HCT116 (cell line): Measurements from ENCODE around the gene ENTPD7. TPM values are rescaled to one million over a fixed set of nuclear protein-coding genes. Genes with fewer than 3 reads are reported as not detected.

ENCODE experiments used
- ATAC-seq: fragments of 200-7000 bp; cut with Tn5 transposase; 2 replicates; pipeline ENCODE4 v1.9.1; 2020; ENCODE audit warnings: mild to moderate bottlenecking, moderate library complexity
- BruUV-seq: library from RNA; stranded (reverse); fragments of 400-500 nt; replicated peaks from 2 replicates; lab custom pipeline; 2021; lab: Mats Ljungman, UMichigan
- CTCF ChIA-PET: fragments of 300-600 bp; sonication (Branson Sonifier 250); formaldehyde crosslinking; loops from one replicate; lab custom pipeline; 2021; ENCODE audit warnings: antibody characterized with exemption; lab: Charles Lee
- POLR2A ChIA-PET: fragments of 300-600, 350-600 bp; sonication (Branson Sonifier 250); formaldehyde crosslinking; loops from one replicate; lab custom pipeline; 2021; ENCODE audit warnings: antibody characterized with exemption; lab: Charles Lee
- RAD21 ChIA-PET, 2 experiments: fragments of 300-600 bp; sonication (Branson Sonifier 250); formaldehyde crosslinking; loops; one replicate each; lab custom pipeline; 2023; ENCODE audit warnings: low total read pairs in 2 of 2; ENCODE audit not compliant: uncharacterized antibody in 2 of 2, unreplicated experiment in 2 of 2, low non-redundant PET in 1 of 2; lab: Charles Lee
- DNase-seq: peaks from one replicate; pipeline ENCODE4 v3.0.0-alpha.2; 2010; ENCODE audit warnings: low read depth, low spot score
- H2AFZ ChIP-seq: fragments of 200-600 bp; shearing (Covaris generic), sonication (generic); 2 replicates; pipeline ENCODE4 v1.6.1; 2017; ENCODE audit warnings: low read depth, mixed run types, mixed read lengths, antibody characterized with exemption, low read length; ENCODE audit not compliant: poor library complexity, severe bottlenecking
- H3K27ac ChIP-seq: 2 replicates; pipeline ENCODE4 v1.5.1; 2012; ENCODE audit warnings: low read depth, low read length
- H3K27me3 ChIP-seq: fragments of 200-600 bp; sonication (generic); 2 replicates; pipeline ENCODE4 v1.6.1; 2016; ENCODE audit warnings: mixed run types, low read length, mixed read lengths; ENCODE audit not compliant: insufficient read depth
- H3K36me3 ChIP-seq, 2 experiments: fragments of 200-500 bp in 1 of 2; fragments of 200-600 bp in 1 of 2; sonication (Bioruptor generic) in 1 of 2; sonication (generic) in 1 of 2; 2 replicates each; pipeline versions ENCODE4 v1.5.1 to v1.6.1; 2014 to 2016; ENCODE audit warnings: low read length in 2 of 2, inconsistent platforms in 1 of 2, mixed read lengths in 1 of 2, mixed run types in 1 of 2; ENCODE audit not compliant: insufficient read depth in 2 of 2, control insufficient read depth in 1 of 2
- H3K4me1 ChIP-seq, 2 experiments: fragments of 200-600 bp in 1 of 2; sonication (generic) in 1 of 2; 2 replicates each; pipeline versions ENCODE4 v1.5.1 to v1.6.1; 2012 to 2017; ENCODE audit warnings: low read length in 2 of 2, inconsistent platforms in 1 of 2, mild to moderate bottlenecking in 1 of 2, mixed read lengths in 1 of 2, mixed run types in 1 of 2, moderate library complexity in 1 of 2; ENCODE audit not compliant: insufficient read depth in 2 of 2, control insufficient read depth in 1 of 2
- H3K4me2 ChIP-seq: fragments of 200-600 bp; sonication (generic); 2 replicates; pipeline ENCODE4 v1.6.1; 2017; ENCODE audit warnings: mixed run types, low read length, mixed read lengths
- H3K4me3 ChIP-seq, 2 experiments: fragments of 200-600 bp in 1 of 2; sonication (generic) in 1 of 2; replicated peaks in 1 of 2; 2 replicates each; pipeline ENCODE4 v1.5.1; 2011 to 2016; ENCODE audit warnings: low read length in 2 of 2, control low read depth in 1 of 2, low read depth in 1 of 2, mild to moderate bottlenecking in 1 of 2, mixed read lengths in 1 of 2, mixed run types in 1 of 2
- H3K79me2 ChIP-seq: fragments of 200-600 bp; sonication (generic); 2 replicates; pipeline ENCODE4 v1.6.1; 2017; ENCODE audit warnings: mild to moderate bottlenecking, mixed run types, low read length, moderate library complexity, mixed read lengths; ENCODE audit not compliant: insufficient read depth
- H3K9ac ChIP-seq: fragments of 200-600 bp; sonication (generic); 2 replicates; pipeline ENCODE4 v1.6.1; 2016; ENCODE audit warnings: low read length, mixed read lengths
- H3K9me2 ChIP-seq: fragments of 200-600 bp; sonication (generic), shearing (Covaris generic); 2 replicates; pipeline ENCODE4 v1.6.1; 2017; ENCODE audit warnings: mixed run types, mild to moderate bottlenecking, moderate library complexity; ENCODE audit not compliant: insufficient read depth
- H3K9me3 ChIP-seq, 2 experiments: fragments of 200-500 bp in 1 of 2; fragments of 200-600 bp in 1 of 2; sonication (Bioruptor generic) in 1 of 2; sonication (generic) in 1 of 2; 2 replicates each; pipeline ENCODE4 v1.6.1; 2014 to 2017; ENCODE audit warnings: low read length in 2 of 2, mixed read lengths in 2 of 2, inconsistent platforms in 1 of 2, low read depth in 1 of 2, mild to moderate bottlenecking in 1 of 2, mixed run types in 1 of 2, moderate library complexity in 1 of 2; ENCODE audit not compliant: control insufficient read depth in 1 of 2, insufficient read depth in 1 of 2
- H4K20me1 ChIP-seq: fragments of 200-600 bp; sonication (generic), shearing (Covaris generic); 2 replicates; pipeline ENCODE4 v1.6.1; 2017; ENCODE audit warnings: mixed run types, mild to moderate bottlenecking, moderate library complexity; ENCODE audit not compliant: insufficient read depth
- CBX3 ChIP-seq: IDR thresholded peaks from 2 replicates; pipeline ENCODE4 v1.6.1; 2012; ENCODE audit warnings: low read depth
- EGR1 ChIP-seq: IDR thresholded peaks from 2 replicates; pipeline ENCODE4 v1.6.1; 2012; ENCODE audit warnings: low read depth
- ELF1 ChIP-seq: IDR thresholded peaks from 2 replicates; pipeline ENCODE4 v1.6.1; 2012; ENCODE audit warnings: low read depth, borderline replicate concordance
- EZH2 ChIP-seq: fragments of 200-600 bp; sonication (generic); IDR thresholded peaks from 2 replicates; pipeline ENCODE4 v1.6.1; 2017; ENCODE audit warnings: antibody characterized with exemption, mixed run types
- EZH2phosphoT487 ChIP-seq: fragments of 200-600 bp; IDR thresholded peaks from 2 replicates; pipeline ENCODE4 v1.6.1; 2018; ENCODE audit warnings: antibody characterized with exemption, borderline replicate concordance
- FOSL1 ChIP-seq: IDR thresholded peaks from 2 replicates; pipeline ENCODE4 v1.6.1; 2012; ENCODE audit warnings: low read depth
- JUND ChIP-seq: IDR thresholded peaks from 2 replicates; pipeline ENCODE4 v1.6.1; 2012
- SP1 ChIP-seq: IDR thresholded peaks from 2 replicates; pipeline ENCODE4 v1.6.1; 2012; ENCODE audit warnings: low read depth
- SRF ChIP-seq: IDR thresholded peaks from 2 replicates; pipeline ENCODE4 v1.6.1; 2012; ENCODE audit warnings: low read depth
- TCF7L2 ChIP-seq: IDR thresholded peaks from 2 replicates; pipeline ENCODE4 v1.7.0; 2011; ENCODE audit warnings: borderline replicate concordance, inconsistent platforms; ENCODE audit not compliant: insufficient read depth, insufficient read length; ENCODE audit errors: extremely low read depth
- ZFX ChIP-seq: fragments of 450-650 bp; IDR thresholded peaks from 2 replicates; pipeline ENCODE4 v1.6.1; 2017
- ZNF274 ChIP-seq: fragments of 200-500 bp; sonication (Bioruptor generic); IDR thresholded peaks from 2 replicates; pipeline ENCODE4 v1.6.1; 2014; ENCODE audit warnings: mild to moderate bottlenecking, low read depth, low read length, inconsistent platforms
- intact Hi-C: fragments of 100-400 bp; cut with micrococcal nuclease; formaldehyde crosslinking; loops from 2 replicates; pipeline ENCODE4 v1.10.0; 2022
- total RNA-seq: library from RNA; stranded (reverse); gene quantifications from one replicate; pipeline ENCODE4 v1.2.1, GENCODE V29; 2021; ENCODE audit not compliant: unreplicated experiment
- TF ChIP-seq, protein P1 (sequence below), 3 experiments: fragments of 200-600 bp in 1 of 3; sonication (generic) in 1 of 3; IDR thresholded peaks in 2 of 3; conservative IDR thresholded peaks in 1 of 3; 2 replicates each; pipeline ENCODE4 v1.5.1; 2012 to 2017; ENCODE audit warnings: low read depth in 2 of 3, low read length in 2 of 3, antibody characterized with exemption in 1 of 3, borderline replicate concordance in 1 of 3, control low read depth in 1 of 3, mild to moderate bottlenecking in 1 of 3, mixed read lengths in 1 of 3, mixed run types in 1 of 3, moderate library complexity in 1 of 3; ENCODE audit not compliant: insufficient read depth in 1 of 3
- TF ChIP-seq, protein P2 (sequence below): IDR thresholded peaks from 2 replicates; pipeline ENCODE4 v1.6.1; 2011; ENCODE audit warnings: mild to moderate bottlenecking, low read length, moderate library complexity; ENCODE audit not compliant: insufficient replicate concordance; ENCODE audit errors: extremely low read depth
- TF ChIP-seq, protein P3 (sequence below): IDR thresholded peaks from 2 replicates; pipeline ENCODE4 v1.6.1; 2012

Gene ENTPD7
- total RNA-seq, 1 experiment from 2014 or later: 12.3 TPM

DNA sequence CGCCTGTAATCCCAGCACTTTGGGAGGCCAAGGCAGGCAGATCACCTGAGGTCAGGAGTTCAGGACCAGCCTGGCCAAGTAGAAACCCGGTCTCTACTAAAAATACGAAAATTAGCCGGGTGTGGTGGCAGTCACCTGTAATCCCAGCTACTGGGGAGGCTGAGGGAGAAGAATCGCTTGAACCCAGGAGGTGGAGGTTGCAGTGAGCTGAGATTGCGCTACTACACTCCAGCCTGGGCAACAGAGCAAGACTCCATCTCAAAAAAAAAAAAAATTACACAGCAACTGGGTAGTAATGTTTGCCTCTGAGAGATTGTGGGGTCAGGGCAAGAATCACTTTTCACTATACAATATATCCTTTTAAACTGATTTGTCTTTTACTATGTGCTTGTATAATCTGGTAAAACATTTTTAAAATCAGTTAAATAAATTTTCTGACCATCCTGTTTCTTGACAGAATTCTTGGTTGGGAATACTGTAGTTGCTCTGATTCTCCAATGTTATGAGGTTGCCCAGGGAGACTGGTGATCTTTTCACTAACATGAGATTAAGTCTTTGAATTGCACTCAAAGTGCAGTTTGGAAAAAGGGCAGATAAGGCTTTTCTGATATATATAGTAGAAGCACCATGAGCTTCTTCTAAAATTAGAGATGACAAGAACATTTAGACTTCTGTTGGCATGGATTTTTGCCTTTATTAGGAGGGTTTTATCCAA, 1.5 kb downstream of the ENTPD7 start:
- ATAC-seq: no peak
- DNase-seq: no peak
- RAD21 ChIA-PET: no interaction called here
- TF ChIP-seq, protein P1, sequence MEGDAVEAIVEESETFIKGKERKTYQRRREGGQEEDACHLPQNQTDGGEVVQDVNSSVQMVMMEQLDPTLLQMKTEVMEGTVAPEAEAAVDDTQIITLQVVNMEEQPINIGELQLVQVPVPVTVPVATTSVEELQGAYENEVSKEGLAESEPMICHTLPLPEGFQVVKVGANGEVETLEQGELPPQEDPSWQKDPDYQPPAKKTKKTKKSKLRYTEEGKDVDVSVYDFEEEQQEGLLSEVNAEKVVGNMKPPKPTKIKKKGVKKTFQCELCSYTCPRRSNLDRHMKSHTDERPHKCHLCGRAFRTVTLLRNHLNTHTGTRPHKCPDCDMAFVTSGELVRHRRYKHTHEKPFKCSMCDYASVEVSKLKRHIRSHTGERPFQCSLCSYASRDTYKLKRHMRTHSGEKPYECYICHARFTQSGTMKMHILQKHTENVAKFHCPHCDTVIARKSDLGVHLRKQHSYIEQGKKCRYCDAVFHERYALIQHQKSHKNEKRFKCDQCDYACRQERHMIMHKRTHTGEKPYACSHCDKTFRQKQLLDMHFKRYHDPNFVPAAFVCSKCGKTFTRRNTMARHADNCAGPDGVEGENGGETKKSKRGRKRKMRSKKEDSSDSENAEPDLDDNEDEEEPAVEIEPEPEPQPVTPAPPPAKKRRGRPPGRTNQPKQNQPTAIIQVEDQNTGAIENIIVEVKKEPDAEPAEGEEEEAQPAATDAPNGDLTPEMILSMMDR (IDR thresholded peaks at IDR 0.05 in 2 of 3, conservative IDR thresholded peaks at IDR 0.05 in 1 of 3; ENCODE audit: borderline replicate concordance in 1 of 3, insufficient read depth in 1 of 3, low read depth in 2 of 3, low read length in 2 of 3): no peak
- TF ChIP-seq SP1 (no peak), EZH2 (no peak), JUND (no peak), ELF1 (no peak), EGR1 (no peak), CBX3 (no peak), TCF7L2 (no peak), SRF (no peak), ZNF274 (no peak), ZFX (no peak), EZH2phosphoT487 (no peak), FOSL1 (no peak)
- TF ChIP-seq, protein P2, sequence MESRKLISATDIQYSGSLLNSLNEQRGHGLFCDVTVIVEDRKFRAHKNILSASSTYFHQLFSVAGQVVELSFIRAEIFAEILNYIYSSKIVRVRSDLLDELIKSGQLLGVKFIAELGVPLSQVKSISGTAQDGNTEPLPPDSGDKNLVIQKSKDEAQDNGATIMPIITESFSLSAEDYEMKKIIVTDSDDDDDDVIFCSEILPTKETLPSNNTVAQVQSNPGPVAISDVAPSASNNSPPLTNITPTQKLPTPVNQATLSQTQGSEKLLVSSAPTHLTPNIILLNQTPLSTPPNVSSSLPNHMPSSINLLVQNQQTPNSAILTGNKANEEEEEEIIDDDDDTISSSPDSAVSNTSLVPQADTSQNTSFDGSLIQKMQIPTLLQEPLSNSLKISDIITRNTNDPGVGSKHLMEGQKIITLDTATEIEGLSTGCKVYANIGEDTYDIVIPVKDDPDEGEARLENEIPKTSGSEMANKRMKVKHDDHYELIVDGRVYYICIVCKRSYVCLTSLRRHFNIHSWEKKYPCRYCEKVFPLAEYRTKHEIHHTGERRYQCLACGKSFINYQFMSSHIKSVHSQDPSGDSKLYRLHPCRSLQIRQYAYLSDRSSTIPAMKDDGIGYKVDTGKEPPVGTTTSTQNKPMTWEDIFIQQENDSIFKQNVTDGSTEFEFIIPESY: no peak
- TF ChIP-seq, protein P3, sequence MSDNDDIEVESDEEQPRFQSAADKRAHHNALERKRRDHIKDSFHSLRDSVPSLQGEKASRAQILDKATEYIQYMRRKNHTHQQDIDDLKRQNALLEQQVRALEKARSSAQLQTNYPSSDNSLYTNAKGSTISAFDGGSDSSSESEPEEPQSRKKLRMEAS: no peak
- Histone ChIP-seq H3K9me2 (no peaks in the 10 kb centered on the region), H3K36me3 (peaks cover 4 to 8% of the 10 kb centered on the region in 2 experiments; a peak in 3 of 4 replicates), H3K9ac (no peak overlapping the region), H3K4me3 (peak overlapping the region in 1 of 2 experiments; percentile 92; a peak in 2 of 4 replicates), H3K4me1 (peaks cover 6 to 30% of the 10 kb centered on the region in 2 experiments; a peak in 3 of 4 replicates), H3K27ac (no peak overlapping the region), H3K4me2 (peak overlapping the region; percentile 89), H3K27me3 (no peaks in the 10 kb centered on the region), H3K9me3 (no peaks in the 10 kb centered on the region), H2AFZ (no peak overlapping the region), H4K20me1 (no peaks in the 10 kb centered on the region), H3K79me2 (peaks cover 10% of the 10 kb centered on the region)
- CTCF ChIA-PET: no interaction called here
- no TSS peak for BruUV-seq
- POLR2A ChIA-PET: no interaction called here
- intact Hi-C loops: no loop called here
